OCI-LY1 (cell line): ENCODE data around the gene IL20RA.

Source experiments
- CTCF ChIP-seq: fragments of 200-600 bp; sonication (generic), shearing (Covaris generic); IDR thresholded peaks from 2 replicates; pipeline ENCODE4 v1.5.1; 2017; ENCODE audit warnings: mild to moderate bottlenecking, antibody characterized with exemption, low read length, moderate library complexity, mixed read lengths
- EZH2 ChIP-seq: fragments of 200-600 bp; sonication (generic), shearing (Covaris generic); IDR thresholded peaks from 2 replicates; pipeline ENCODE4 v1.8.0; 2017; ENCODE audit warnings: borderline replicate concordance, mixed run types, mild to moderate bottlenecking, antibody characterized with exemption, low read length, moderate library complexity, mixed read lengths

- TF ChIP-seq CTCF, result no peak
- TF ChIP-seq EZH2, result no peak
These were observed 65.6 kb downstream of the IL20RA start for GRCh38 chr6:136979206-136979605.
